Esophagus (tissue), 2 donors: ENCODE measurements around the gene ASTN1. TPM values are rescaled to one million over a fixed set of nuclear protein-coding genes. Genes with fewer than 3 reads are reported as not detected.

Source experiments
- H3K27ac ChIP-seq, 2 donors: one replicate each; pipeline ENCODE4 v1.5.1; 2013; ENCODE audit warnings: low read depth in 2 of 2, mild to moderate bottlenecking in 2 of 2, inconsistent platforms in 1 of 2, low read length in 1 of 2, moderate library complexity in 1 of 2
- H3K27me3 ChIP-seq, 2 donors: one replicate each; pipeline ENCODE4 v1.6.1; 2013; ENCODE audit warnings: low read length in 2 of 2, control low read depth in 1 of 2, mild to moderate bottlenecking in 1 of 2; ENCODE audit not compliant: insufficient read depth in 2 of 2, control insufficient read depth in 1 of 2
- H3K36me3 ChIP-seq, 2 donors: one replicate each; pipeline ENCODE4 v1.6.1; 2013; ENCODE audit warnings: low read length in 1 of 2; ENCODE audit not compliant: control insufficient read depth in 2 of 2, insufficient read depth in 2 of 2
- H3K4me1 ChIP-seq, 2 donors: one replicate each; pipeline ENCODE4 v1.6.1; 2013; ENCODE audit warnings: low read length in 1 of 2; ENCODE audit not compliant: control insufficient read depth in 2 of 2, insufficient read depth in 2 of 2
- H3K4me3 ChIP-seq, 2 donors: one replicate each; pipeline ENCODE4 v1.5.1; 2013; ENCODE audit warnings: low read length in 2 of 2, mild to moderate bottlenecking in 2 of 2, low read depth in 1 of 2, moderate library complexity in 1 of 2
- H3K9me3 ChIP-seq, 2 donors: one replicate each; pipeline ENCODE4 v1.6.1; 2013; ENCODE audit warnings: mild to moderate bottlenecking in 2 of 2, low read depth in 1 of 2, low read length in 1 of 2, moderate library complexity in 1 of 2; ENCODE audit not compliant: control insufficient read depth in 2 of 2, insufficient read depth in 1 of 2
- WGBS, 2 donors: extraction: QIAGEN DNeasy Blood & Tissue Kit; methylation state at CpG; one replicate each; pipeline ENCODE4 v1.1.7; 2013; 5-methylcytosine and 5-hydroxymethylcytosine counted together
- polyA plus RNA-seq, 2 donors: library from polyadenylated mRNA; stranded (reverse); fragments of 200-250 nt; gene quantifications; one replicate each; pipeline ENCODE4 v1.2.3, GENCODE V29; 2013
- donor health status: healthy with polysubstance abuse.
- donor health status: Bipolar disorder and iron deficiency.

Gene ASTN1
- polyA plus RNA-seq, 2 donors = 0.02 TPM; not detected in 1

DNA sequence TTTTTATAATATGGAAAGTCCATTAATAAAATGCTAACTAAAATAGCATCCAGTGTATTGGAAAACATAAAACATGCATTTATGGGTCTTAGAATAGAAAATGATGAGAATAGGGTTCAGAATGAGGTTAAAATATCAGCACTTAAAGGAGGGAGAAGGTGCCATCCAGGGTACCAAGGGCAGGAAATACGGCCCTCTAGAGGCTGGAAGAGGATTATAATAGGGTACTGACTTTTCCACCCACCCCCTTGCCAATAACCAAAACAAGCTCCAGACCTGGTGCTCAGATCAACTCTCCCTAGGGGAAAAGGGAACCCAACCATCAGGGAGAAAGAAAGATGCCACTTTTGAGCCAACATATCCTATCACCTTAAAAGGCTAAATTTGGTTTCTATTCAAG lies 26.7 kb downstream of the ASTN1 start:
- Histone ChIP-seq H3K36me3 (no peaks in the 10 kb centered on the region), H3K27ac (no peak overlapping the region), H3K4me1 (no peaks in the 10 kb centered on the region), H3K27me3 (no peaks in the 10 kb centered on the region), H3K4me3 (no peak overlapping the region), H3K9me3 (no peaks in the 10 kb centered on the region)
- 43 to 53% methylated on average over 1 of the region's 1 CpG for WGBS, 2 donors

DNA sequence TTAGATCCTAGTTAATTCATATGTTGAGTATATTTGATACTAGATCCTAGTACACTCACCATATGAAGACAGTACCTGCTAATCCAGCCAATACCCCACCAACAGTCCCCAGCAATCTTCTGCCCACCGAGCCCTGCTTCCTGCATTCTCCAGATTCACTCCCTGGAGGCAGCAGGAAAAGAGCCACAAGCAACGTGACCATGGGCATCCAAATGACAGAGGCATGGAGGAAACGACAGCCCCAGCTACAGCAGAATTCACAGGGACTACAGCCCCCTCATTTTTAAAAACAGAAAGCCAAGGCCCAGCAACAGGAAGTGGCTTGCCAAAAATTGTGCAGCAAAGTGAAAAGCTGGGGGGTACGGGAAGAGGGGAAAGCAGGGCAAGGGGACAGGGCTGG lies 29.3 kb downstream of the ASTN1 start:
- Histone ChIP-seq H3K27ac (no peak overlapping the region), H3K9me3 (no peaks in the 10 kb centered on the region), H3K4me3 (no peak overlapping the region), H3K36me3 (no peaks in the 10 kb centered on the region), H3K27me3 (no peaks in the 10 kb centered on the region), H3K4me1 (no peaks in the 10 kb centered on the region)
- WGBS, 2 donors = 48 to 63% methylated on average over 4 of the region's 4 CpGs

DNA sequence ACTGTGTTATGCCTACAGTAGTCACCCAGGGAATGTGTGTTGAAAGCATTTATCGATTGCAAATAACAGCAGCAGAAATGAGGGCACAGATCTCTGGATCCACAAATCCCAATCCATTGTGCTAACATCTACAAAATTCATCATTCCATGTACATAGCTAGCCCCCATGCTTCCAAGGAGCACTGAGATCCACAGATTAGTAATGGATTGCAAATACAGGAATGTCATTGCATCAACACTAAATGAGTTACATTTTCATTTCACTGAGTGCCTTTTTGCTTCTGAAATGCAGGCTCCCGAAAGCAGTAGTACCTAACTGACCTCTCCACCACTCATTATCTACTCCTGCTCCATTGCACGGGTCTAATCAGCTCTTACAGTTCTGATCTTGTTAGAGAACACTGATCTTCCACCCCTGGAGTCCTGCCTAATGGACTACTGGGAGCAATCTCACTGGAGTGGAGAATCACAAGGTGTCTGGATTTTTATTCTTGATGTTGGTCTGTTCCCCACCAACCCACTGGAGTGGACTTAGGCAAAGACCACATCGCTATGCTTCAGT lies 30.5 kb downstream of the ASTN1 start:
- WGBS, 2 donors = 80 to 83% methylated on average over 4 of the region's 4 CpGs
- Histone ChIP-seq H3K27ac (no peak overlapping the region), H3K4me3 (no peak overlapping the region), H3K36me3 (no peaks in the 10 kb centered on the region), H3K4me1 (no peaks in the 10 kb centered on the region), H3K27me3 (no peaks in the 10 kb centered on the region), H3K9me3 (no peaks in the 10 kb centered on the region)

DNA sequence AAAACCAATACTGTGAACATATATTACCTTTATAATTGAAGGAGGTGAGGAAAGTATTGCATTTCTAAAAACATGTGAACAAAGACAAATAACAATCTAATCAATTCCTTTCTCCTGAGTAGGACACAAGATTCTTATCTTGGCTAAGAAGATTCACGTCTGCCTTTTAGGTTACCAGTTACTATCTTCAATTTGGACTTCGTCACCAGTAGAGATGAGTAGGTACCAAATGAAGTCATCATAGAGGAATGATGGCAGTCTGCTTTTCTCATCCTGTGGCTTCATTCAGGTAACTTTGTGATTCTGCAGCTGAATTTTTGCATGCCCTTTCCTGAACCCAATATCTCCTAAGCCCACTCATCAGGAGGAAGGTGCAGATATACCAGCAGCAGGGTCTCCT lies 32.4 kb downstream of the ASTN1 start:
- H3K36me3 ChIP-seq = no peaks in the 10 kb centered on the region
- no peaks in the 10 kb centered on the region for H3K27me3 ChIP-seq
- H3K4me1 ChIP-seq = no peaks in the 10 kb centered on the region
- WGBS, 2 donors = 69 to 77% methylated on average over 2 of the region's 2 CpGs
- H3K4me3 ChIP-seq = no peak overlapping the region
- H3K9me3 ChIP-seq = no peaks in the 10 kb centered on the region
- H3K27ac ChIP-seq = no peak overlapping the region

DNA sequence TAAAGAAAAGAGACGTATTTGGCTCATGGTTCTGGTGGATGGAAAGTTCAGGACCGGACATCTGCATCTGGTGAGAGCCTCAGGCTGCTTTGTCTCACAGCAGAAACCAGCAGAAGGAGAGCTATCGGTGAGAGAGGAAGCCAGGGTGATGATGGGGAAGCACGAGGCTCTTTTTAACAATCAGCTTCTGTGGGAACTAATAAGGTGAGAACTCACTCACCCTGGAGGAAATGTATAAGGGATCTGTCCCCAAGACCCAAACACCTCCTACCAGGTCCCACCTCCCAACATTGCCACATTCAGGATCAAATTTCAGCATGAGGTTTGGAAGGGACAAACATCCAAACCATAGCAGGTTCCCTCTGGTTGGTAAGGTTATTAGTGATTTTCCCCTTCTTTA lies 32.8 kb downstream of the ASTN1 start:
- Histone ChIP-seq H3K27me3 (no peaks in the 10 kb centered on the region), H3K4me1 (no peaks in the 10 kb centered on the region), H3K4me3 (no peak overlapping the region), H3K36me3 (no peaks in the 10 kb centered on the region), H3K27ac (no peak overlapping the region), H3K9me3 (no peaks in the 10 kb centered on the region)
- WGBS, 2 donors = 53 to 54% methylated on average over 4 of the region's 4 CpGs

DNA sequence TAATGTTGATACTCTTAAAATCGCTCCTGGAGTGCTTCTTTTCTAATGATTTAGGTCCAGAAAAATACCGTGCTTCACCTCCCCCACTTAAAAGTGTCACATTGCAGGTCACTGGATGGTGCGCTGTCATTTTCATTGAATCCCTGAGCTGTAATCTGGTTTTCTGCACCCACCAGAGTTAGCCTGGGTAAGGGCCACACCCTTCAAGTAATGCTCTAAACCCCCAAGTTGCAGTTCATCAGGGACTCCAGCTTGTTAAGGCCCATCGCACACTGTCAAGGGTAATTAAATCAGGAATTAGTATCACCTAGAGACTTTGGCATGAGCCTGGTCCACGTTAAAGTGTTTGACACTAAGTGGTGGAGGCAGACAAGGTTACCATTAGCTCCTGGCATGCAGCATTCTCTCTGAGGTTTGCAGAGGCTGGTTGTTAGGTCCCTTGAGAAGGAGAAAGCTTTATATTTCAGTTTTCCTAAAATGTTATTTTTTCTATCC lies 34.0 kb downstream of the ASTN1 start:
- 82 to 85% methylated on average over 5 of the region's 5 CpGs for WGBS, 2 donors
- H3K27me3 ChIP-seq = no peaks in the 10 kb centered on the region
- H3K4me3 ChIP-seq = no peak overlapping the region
- H3K4me1 ChIP-seq = no peaks in the 10 kb centered on the region
- no peaks in the 10 kb centered on the region for H3K36me3 ChIP-seq
- no peak overlapping the region for H3K27ac ChIP-seq
- no peaks in the 10 kb centered on the region for H3K9me3 ChIP-seq

DNA sequence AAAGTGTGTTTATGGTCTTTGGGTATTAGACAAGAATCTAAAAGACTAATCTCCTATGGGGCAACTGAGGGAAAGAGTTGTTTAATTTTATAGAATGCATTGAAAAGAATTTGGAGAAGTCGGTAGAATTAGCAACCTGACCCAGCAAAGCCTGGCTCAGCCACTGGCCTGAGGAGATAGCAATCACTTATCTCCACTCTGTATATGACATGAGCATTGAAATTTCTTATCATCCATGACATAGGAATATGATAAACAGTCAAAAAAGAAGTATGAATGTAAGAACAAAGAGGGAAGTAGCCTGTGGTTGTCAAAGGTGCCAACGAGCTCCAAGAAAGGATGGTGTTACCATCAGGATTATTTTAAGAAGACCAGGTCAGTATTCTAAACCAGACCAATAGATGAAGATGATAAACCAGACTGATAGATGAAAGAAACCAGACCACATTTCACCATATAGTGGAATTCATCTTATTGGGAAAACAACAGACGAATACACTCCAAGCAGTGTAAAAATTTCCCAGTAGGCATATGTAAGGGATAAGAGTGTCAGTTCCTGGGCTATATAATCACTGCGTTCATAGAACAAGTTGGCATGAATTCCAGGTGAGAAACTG lies 35.7 kb downstream of the ASTN1 start:
- Histone ChIP-seq H3K4me3 (no peak overlapping the region), H3K4me1 (no peaks in the 10 kb centered on the region), H3K27ac (no peak overlapping the region), H3K9me3 (no peaks in the 10 kb centered on the region), H3K36me3 (no peaks in the 10 kb centered on the region), H3K27me3 (no peaks in the 10 kb centered on the region)
- WGBS, 2 donors = 74 to 82% methylated on average over 4 of the region's 4 CpGs

DNA sequence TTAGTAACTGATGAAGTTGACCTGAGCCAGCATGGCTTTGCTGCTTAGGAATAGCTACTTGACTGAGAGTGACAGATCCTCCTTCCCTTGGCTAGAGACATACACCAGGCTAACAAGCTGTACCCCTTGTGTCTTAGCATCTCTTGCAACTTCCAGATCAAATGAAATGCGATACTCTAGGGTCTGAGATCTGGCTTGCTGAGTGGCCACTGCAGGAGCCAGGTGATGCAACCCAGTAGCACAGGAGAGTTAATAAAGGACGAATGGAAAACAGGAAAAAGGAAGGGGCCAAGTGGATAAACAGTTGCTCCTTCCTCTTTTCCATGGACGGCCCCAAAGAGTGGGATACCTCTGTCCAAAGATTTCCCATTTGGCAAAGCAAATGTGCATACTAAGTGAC lies 38.2 kb downstream of the ASTN1 start:
- 49 to 65% methylated on average over 3 of the region's 3 CpGs for WGBS, 2 donors
- Histone ChIP-seq H3K4me3 (no peak overlapping the region), H3K9me3 (no peaks in the 10 kb centered on the region), H3K4me1 (no peaks in the 10 kb centered on the region), H3K27me3 (no peaks in the 10 kb centered on the region), H3K27ac (no peak overlapping the region), H3K36me3 (no peaks in the 10 kb centered on the region)

DNA sequence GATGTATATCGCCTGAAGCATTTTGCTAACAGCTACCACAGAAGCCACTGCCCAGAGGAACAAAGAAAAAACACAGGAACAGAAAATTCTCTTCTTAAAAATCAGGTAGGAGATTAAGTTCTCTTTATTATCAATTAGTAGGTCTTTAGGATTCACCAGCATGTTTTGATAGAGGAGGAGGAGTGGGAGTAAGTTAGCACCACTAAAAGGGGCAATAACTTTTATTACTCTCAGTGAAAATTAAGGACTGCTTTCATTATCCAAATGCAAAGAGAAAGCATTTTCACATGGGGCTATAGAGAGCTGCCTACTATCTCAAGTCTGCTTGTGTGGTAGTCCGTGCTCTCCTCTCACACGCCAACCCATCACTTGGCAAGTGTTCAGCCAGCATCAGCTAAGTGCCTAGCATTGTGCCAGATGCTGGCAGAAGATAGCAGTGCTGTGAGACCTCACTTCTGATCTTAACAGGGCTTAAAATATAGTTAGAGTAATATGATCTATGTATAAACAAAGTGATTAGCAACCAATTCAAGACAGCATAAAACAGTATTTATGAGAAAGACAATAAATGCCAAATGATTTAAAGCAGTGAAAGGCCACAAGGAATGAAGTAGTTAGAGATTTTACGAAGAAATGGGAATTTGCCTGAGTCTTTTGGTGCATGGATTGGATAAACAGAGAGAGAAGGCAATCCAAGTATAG lies 39.8 kb downstream of the ASTN1 start:
- Histone ChIP-seq H3K36me3 (no peaks in the 10 kb centered on the region), H3K27me3 (no peaks in the 10 kb centered on the region), H3K4me1 (no peaks in the 10 kb centered on the region), H3K27ac (no peak overlapping the region), H3K9me3 (no peaks in the 10 kb centered on the region), H3K4me3 (no peak overlapping the region)
- 73 to 74% methylated on average over 4 of the region's 4 CpGs for WGBS, 2 donors
